Effector memory CD8-positive, alpha-beta T cell (primary cell): ENCODE measurements around the gene AGAP1.

ENCODE experiments used
- ATAC-seq: fragments of 150-1000 bp; cut with Tn5 transposase; replicated peaks from 2 replicates; pipeline ENCODE4 v1.10.0; 2021; ENCODE audit warnings: mild to moderate bottlenecking, moderate library complexity
- DNase-seq, 3 experiments: peaks; one replicate each; pipeline ENCODE4 v3.0.0; 2021
- H3K27ac Mint-ChIP-seq, 2 donors: one replicate each; pipeline ENCODE4 v1.8.0; 2022; ENCODE audit warnings: mild to moderate bottlenecking in 2 of 2, mixed read lengths in 2 of 2, moderate library complexity in 2 of 2
- H3K27me3 Mint-ChIP-seq, 2 donors: one replicate each; pipeline ENCODE4 v1.8.0; 2022; ENCODE audit warnings: mixed read lengths in 2 of 2
- H3K36me3 Mint-ChIP-seq: one replicate; pipeline ENCODE4 v1.8.0; 2022; ENCODE audit warnings: mild to moderate bottlenecking, moderate library complexity, mixed read lengths; ENCODE audit not compliant: insufficient read depth
- H3K4me1 Mint-ChIP-seq, 2 donors: one replicate each; pipeline ENCODE4 v1.8.0; 2022; ENCODE audit warnings: low read depth in 2 of 2, mixed read lengths in 2 of 2
- H3K4me3 Mint-ChIP-seq, 2 donors: one replicate each; pipeline ENCODE4 v1.8.0; 2022; ENCODE audit warnings: mild to moderate bottlenecking in 2 of 2, mixed read lengths in 2 of 2, moderate library complexity in 2 of 2
- H3K9me3 Mint-ChIP-seq, 2 donors: one replicate each; pipeline ENCODE4 v1.8.0; 2022; ENCODE audit warnings: mixed read lengths in 2 of 2

The AGAP1 gene

GRCh38 chr2:235637896-235638295 is 144.1 kb downstream of the AGAP1 start:
- peak overlapping the region in 1 of 2 donors; percentile 94 for H3K27ac Mint-ChIP-seq
- H3K4me3 Mint-ChIP-seq: no peak overlapping the region
- DNase-seq (no peak), ATAC-seq (no peak)
- H3K4me1 Mint-ChIP-seq: peaks cover 0 to 35% of the 10 kb centered on the region in 2 donors
- H3K27me3 Mint-ChIP-seq: peaks cover 9 to 11% of the 10 kb centered on the region in 2 donors
- H3K9me3 Mint-ChIP-seq: no peaks in the 10 kb centered on the region
- peaks cover 7% of the 10 kb centered on the region for H3K36me3 Mint-ChIP-seq

GRCh38 chr2:235638541-235639427 is 144.9 kb downstream of the AGAP1 start:
- Mint-ChIP-seq H3K27me3 (peaks cover 9 to 11% of the 10 kb centered on the region in 2 donors), H3K9me3 (no peaks in the 10 kb centered on the region), H3K36me3 (peaks cover 7% of the 10 kb centered on the region), H3K27ac (peak overlapping the region in 1 of 2 donors; percentile 94), H3K4me1 (peaks cover 0 to 36% of the 10 kb centered on the region in 2 donors), H3K4me3 (peak overlapping the region in 1 of 2 donors; percentile 68)
- ATAC-seq: peak; percentile 6
- peak in 1 of 3 experiments; percentile 17 for DNase-seq

GRCh38 chr2:235639428-235639773 is 145.6 kb downstream of the AGAP1 start:
- Mint-ChIP-seq H3K4me3 (peak overlapping the region in 1 of 2 donors; percentile 68), H3K27me3 (peaks cover 9 to 11% of the 10 kb centered on the region in 2 donors), H3K4me1 (peaks cover 0 to 38% of the 10 kb centered on the region in 2 donors), H3K36me3 (peaks cover 7% of the 10 kb centered on the region), H3K9me3 (no peaks in the 10 kb centered on the region), H3K27ac (peak overlapping the region in 1 of 2 donors; percentile 94)
- DNase-seq: peak in 1 of 3 experiments; percentile 9
- ATAC-seq: peak; percentile 66

- ATAC-seq (peak; percentile 88), DNase-seq (peak in 2 of 3 experiments; percentile 13 to 15)
- Mint-ChIP-seq H3K36me3 (peaks cover 7% of the 10 kb centered on the region), H3K27me3 (peaks cover 9 to 11% of the 10 kb centered on the region in 2 donors), H3K9me3 (no peaks in the 10 kb centered on the region), H3K27ac (peak overlapping the region in 1 of 2 donors; percentile 94), H3K4me1 (peaks cover 0 to 38% of the 10 kb centered on the region in 2 donors), H3K4me3 (peak overlapping the region in 1 of 2 donors; percentile 68)
These were observed 146.0 kb downstream of the AGAP1 start for GRCh38 chr2:235639885-235640284.

- peaks cover 7% of the 10 kb centered on the region for H3K36me3 Mint-ChIP-seq
- ATAC-seq: no peak
- peaks cover 0 to 38% of the 10 kb centered on the region in 2 donors for H3K4me1 Mint-ChIP-seq
- H3K27me3 Mint-ChIP-seq: peaks cover 9 to 11% of the 10 kb centered on the region in 2 donors
- DNase-seq: no peak
- H3K4me3 Mint-ChIP-seq: peak overlapping the region in 1 of 2 donors; percentile 68
- H3K9me3 Mint-ChIP-seq: no peaks in the 10 kb centered on the region
- peak overlapping the region in 1 of 2 donors; percentile 94 for H3K27ac Mint-ChIP-seq
These were observed 146.5 kb downstream of the AGAP1 start for GRCh38 chr2:235640377-235640776.

GRCh38 chr2:235640926-235641723 is 147.3 kb downstream of the AGAP1 start:
- H3K4me1 Mint-ChIP-seq: peaks cover 0 to 38% of the 10 kb centered on the region in 2 donors
- peaks cover 7% of the 10 kb centered on the region for H3K36me3 Mint-ChIP-seq
- H3K27ac Mint-ChIP-seq: peak overlapping the region in 1 of 2 donors; percentile 94
- peaks cover 9 to 11% of the 10 kb centered on the region in 2 donors for H3K27me3 Mint-ChIP-seq
- DNase-seq (no peak), ATAC-seq (no peak)
- H3K4me3 Mint-ChIP-seq: peak overlapping the region in 1 of 2 donors; percentile 68
- no peaks in the 10 kb centered on the region for H3K9me3 Mint-ChIP-seq

GRCh38 chr2:235641956-235642355 is 148.1 kb downstream of the AGAP1 start:
- ATAC-seq (no peak), DNase-seq (no peak)
- peaks cover 7% of the 10 kb centered on the region for H3K36me3 Mint-ChIP-seq
- H3K27ac Mint-ChIP-seq: peak overlapping the region in 1 of 2 donors; percentile 94
- H3K4me1 Mint-ChIP-seq: peaks cover 0 to 38% of the 10 kb centered on the region in 2 donors
- H3K4me3 Mint-ChIP-seq: peak overlapping the region in 1 of 2 donors; percentile 22
- peaks cover 9 to 11% of the 10 kb centered on the region in 2 donors for H3K27me3 Mint-ChIP-seq
- no peaks in the 10 kb centered on the region for H3K9me3 Mint-ChIP-seq

GRCh38 chr2:235642446-235643098 is 148.7 kb downstream of the AGAP1 start:
- ATAC-seq: no peak
- H3K9me3 Mint-ChIP-seq: no peaks in the 10 kb centered on the region
- no peak overlapping the region for H3K4me3 Mint-ChIP-seq
- H3K27ac Mint-ChIP-seq: peak overlapping the region in 1 of 2 donors; percentile 94
- peaks cover 9 to 11% of the 10 kb centered on the region in 2 donors for H3K27me3 Mint-ChIP-seq
- H3K36me3 Mint-ChIP-seq: peaks cover 7% of the 10 kb centered on the region
- DNase-seq: no peak
- H3K4me1 Mint-ChIP-seq: peaks cover 0 to 38% of the 10 kb centered on the region in 2 donors

GRCh38 chr2:235643680-235644511 is 150.1 kb downstream of the AGAP1 start:
- H3K27ac Mint-ChIP-seq: no peak overlapping the region
- no peak overlapping the region for H3K4me3 Mint-ChIP-seq
- peaks cover 5 to 40% of the 10 kb centered on the region in 2 donors for H3K4me1 Mint-ChIP-seq
- peaks cover 7 to 9% of the 10 kb centered on the region in 2 donors for H3K27me3 Mint-ChIP-seq
- no peaks in the 10 kb centered on the region for H3K9me3 Mint-ChIP-seq
- DNase-seq (no peak), ATAC-seq (no peak)
- peaks cover 7% of the 10 kb centered on the region for H3K36me3 Mint-ChIP-seq

GRCh38 chr2:235647264-235647663 is 153.4 kb downstream of the AGAP1 start:
- Mint-ChIP-seq H3K36me3 (peaks cover 7% of the 10 kb centered on the region), H3K27ac (no peak overlapping the region), H3K4me1 (peaks cover 5 to 22% of the 10 kb centered on the region in 2 donors), H3K4me3 (no peak overlapping the region), H3K27me3 (peaks cover 6 to 14% of the 10 kb centered on the region in 2 donors), H3K9me3 (no peaks in the 10 kb centered on the region)
- no peak for ATAC-seq
- DNase-seq: no peak

GRCh38 chr2:235647877-235648276 is 154.0 kb downstream of the AGAP1 start:
- no peak for ATAC-seq
- peaks cover 6 to 8% of the 10 kb centered on the region in 2 donors for H3K27me3 Mint-ChIP-seq
- DNase-seq: no peak
- peaks cover 7% of the 10 kb centered on the region for H3K36me3 Mint-ChIP-seq
- H3K9me3 Mint-ChIP-seq: no peaks in the 10 kb centered on the region
- H3K4me1 Mint-ChIP-seq: peaks cover 5 to 20% of the 10 kb centered on the region in 2 donors
- no peak overlapping the region for H3K27ac Mint-ChIP-seq
- H3K4me3 Mint-ChIP-seq: no peak overlapping the region

- H3K27ac Mint-ChIP-seq: no peak overlapping the region
- peaks cover 7% of the 10 kb centered on the region for H3K36me3 Mint-ChIP-seq
- H3K4me3 Mint-ChIP-seq: no peak overlapping the region
- ATAC-seq: no peak
- DNase-seq: no peak
- H3K9me3 Mint-ChIP-seq: no peaks in the 10 kb centered on the region
- peaks cover 5 to 17% of the 10 kb centered on the region in 2 donors for H3K4me1 Mint-ChIP-seq
- peaks cover 6 to 8% of the 10 kb centered on the region in 2 donors for H3K27me3 Mint-ChIP-seq
These were observed 155.6 kb downstream of the AGAP1 start for GRCh38 chr2:235649418-235649817.
